K562 (cell line): ENCODE measurements around the gene RGS6. TPM values are rescaled to one million over a fixed set of nuclear protein-coding genes. Genes with fewer than 3 reads are reported as not detected.

Experiments used
- ATAC-seq: fragments of 200-7000 bp; cut with Tn5 transposase; 3 replicates; pipeline ENCODE4 v1.9.1; 2020; ENCODE audit warnings: moderate library complexity
- BruUV-seq: library from RNA; stranded (reverse); fragments of 400-500 nt; replicated peaks from 2 replicates; lab custom pipeline; 2021; lab: Mats Ljungman, UMichigan
- CTCF ChIA-PET: fragments of 300-600 bp; formaldehyde crosslinking; extraction: SDS; loops from one replicate; lab custom pipeline; 2021; ENCODE audit warnings: low intra/inter-chr PET ratio; lab: Yijun Ruan, JAX
- POLR2A ChIA-PET: fragments of 300-600, 350-650 bp; sonication (Branson Sonifier 250); formaldehyde crosslinking; extraction: SDS; loops from one replicate; lab custom pipeline; 2021; ENCODE audit warnings: antibody characterized with exemption, inconsistent platforms; lab: Yijun Ruan, JAX
- DNase-seq, 4 experiments: peaks; one replicate each; pipeline versions ENCODE4 v3.0.0 to v3.0.0-alpha.2; 2011 to 2018; ENCODE audit warnings: low spot score in 3 of 4, mixed read lengths in 3 of 4; ENCODE audit errors: extremely low read depth in 1 of 4
- FAIRE-seq: peaks from 2 replicates; lab custom pipeline; 2011; peaks lifted over from hg19 to GRCh38; lab: Jason Lieb, UNC
- H2AFZ ChIP-seq: 2 replicates; pipeline ENCODE4 v1.6.0; 2011; ENCODE audit warnings: low read depth, low read length, control low read depth, inconsistent platforms
- H3K27ac ChIP-seq: fragments of 200-600 bp; 3 replicates; pipeline ENCODE4 v1.8.0; 2011; ENCODE audit warnings: low read depth, mild to moderate bottlenecking, control low read depth, inconsistent platforms, low read length, moderate library complexity, mixed read lengths; ENCODE audit errors: extremely low read depth
- H3K27me3 ChIP-seq, 2 experiments: fragments of 300-600 bp in 1 of 2; 2 replicates in 1 of 2; 3 replicates in 1 of 2; pipeline versions ENCODE4 v1.6.0 to v1.8.0; 2011; ENCODE audit warnings: inconsistent platforms in 2 of 2, low read length in 2 of 2, mild to moderate bottlenecking in 1 of 2, mixed read lengths in 1 of 2, moderate library complexity in 1 of 2; ENCODE audit not compliant: control insufficient read depth in 2 of 2, insufficient read depth in 2 of 2
- H3K36me3 ChIP-seq: fragments of 300-600 bp; 3 replicates; pipeline ENCODE4 v1.8.0; 2011; ENCODE audit warnings: mild to moderate bottlenecking, low read length, inconsistent platforms; ENCODE audit not compliant: control insufficient read depth, insufficient read depth
- H3K4me1 ChIP-seq, 2 experiments: fragments of 200-600 bp in 1 of 2; replicated peaks in 1 of 2; 2 replicates in 1 of 2; 3 replicates in 1 of 2; pipeline versions ENCODE4 v1.5.1 to v1.8.0; 2011; ENCODE audit warnings: inconsistent platforms in 2 of 2, low read length in 2 of 2, mild to moderate bottlenecking in 1 of 2, mixed read lengths in 1 of 2, moderate library complexity in 1 of 2; ENCODE audit not compliant: control insufficient read depth in 2 of 2, insufficient read depth in 2 of 2
- H3K4me2 ChIP-seq: 2 replicates; pipeline ENCODE4 v1.6.1; 2011; ENCODE audit warnings: low read length, control low read depth, inconsistent platforms, mixed read lengths; ENCODE audit not compliant: insufficient read depth
- H3K4me3 ChIP-seq: fragments of 200-600 bp; sonication (generic), shearing (Covaris generic); 2 replicates; pipeline ENCODE4 v1.5.1; 2016; ENCODE audit warnings: control low read depth, inconsistent platforms
- H3K79me2 ChIP-seq: fragments of 200-600 bp; 3 replicates; pipeline ENCODE4 v1.8.0; 2011; ENCODE audit warnings: low read length, inconsistent platforms; ENCODE audit not compliant: control insufficient read depth, insufficient read depth
- H3K9ac ChIP-seq, 2 experiments: 2 replicates each; pipeline versions ENCODE4 v1.6.0 to v1.6.1; 2011; ENCODE audit warnings: low read depth in 2 of 2, low read length in 2 of 2, control low read depth in 1 of 2, inconsistent platforms in 1 of 2, mild to moderate bottlenecking in 1 of 2, mixed read lengths in 1 of 2; ENCODE audit not compliant: insufficient read depth in 1 of 2
- H3K9me1 ChIP-seq: one replicate; pipeline ENCODE4 v1.6.0; 2011; ENCODE audit warnings: inconsistent platforms, mild to moderate bottlenecking, low read length, moderate library complexity; ENCODE audit not compliant: control insufficient read depth, insufficient read depth
- H3K9me3 ChIP-seq: replicated peaks from 2 replicates; pipeline ENCODE4 v1.5.1; 2011; ENCODE audit warnings: low read depth, low read length, inconsistent platforms; ENCODE audit not compliant: control insufficient read depth, insufficient read depth
- H4K20me1 ChIP-seq: replicated peaks from 2 replicates; pipeline ENCODE4 v1.6.1; 2011; ENCODE audit warnings: low read length, inconsistent platforms, mixed read lengths; ENCODE audit not compliant: control insufficient read depth, insufficient read depth
- SNRNP70 ChIP-seq: fragments of 200-400 bp; formaldehyde crosslinking; optimal IDR thresholded peaks from 2 replicates; pipeline ENCODE3; 2017; ENCODE audit warnings: low read depth, low read length
- SUPT5H ChIP-seq: fragments of 450-650 bp; IDR thresholded peaks from 2 replicates; pipeline ENCODE4 v1.6.1; 2016
- TAL1 ChIP-seq: fragments of 450-650 bp; IDR thresholded peaks from 2 replicates; pipeline ENCODE4 v1.6.1; 2016; ENCODE audit warnings: mild to moderate bottlenecking
- XRCC3 ChIP-seq: fragments of 450-650 bp; IDR thresholded peaks from 2 replicates; pipeline ENCODE4 v1.6.1; 2017; ENCODE audit warnings: mild to moderate bottlenecking, moderate library complexity
- ZNF444 ChIP-seq: fragments of 250-450 bp; sonication (Bioruptor Pico); IDR thresholded peaks from 2 replicates; pipeline ENCODE4 v1.4.0; 2020; ENCODE audit warnings: mild to moderate bottlenecking, moderate library complexity
- ZNF699 ChIP-seq: fragments of 250-450 bp; sonication (Bioruptor Pico); IDR thresholded peaks from 2 replicates; pipeline ENCODE4 v1.8.0; 2021; ENCODE audit warnings: mild to moderate bottlenecking, moderate library complexity; ENCODE audit not compliant: insufficient replicate concordance
- ZNF830 ChIP-seq: fragments of 250-450 bp; sonication (Bioruptor Pico); IDR thresholded peaks from 2 replicates; pipeline ENCODE4 v1.5.0; 2021; ENCODE audit warnings: mild to moderate bottlenecking
- WGBS: fragments of 100-300 bp; shearing (Covaris generic); methylation state at CpG from one replicate; pipeline ENCODE4 v1.1.6; 2016; ENCODE audit warnings: low coverage, mixed read lengths; ENCODE audit not compliant: insufficient coverage; ENCODE audit errors: missing lambda C conversion rate; 5-methylcytosine and 5-hydroxymethylcytosine counted together
- in situ Hi-C: fragments of 300-500 bp; cut with MboI; formaldehyde crosslinking; loops from 4 replicates; pipeline ENCODE4 v1.15.0; 2018; ENCODE audit warnings: inconsistent platforms, mixed read lengths
- intact Hi-C: fragments of 100-400 bp; cut with micrococcal nuclease; formaldehyde crosslinking; loops from 2 replicates; pipeline ENCODE4 v1.14.2; 2022
- polyA plus RNA-seq, 8 experiments: library from polyadenylated mRNA; depleted of rRNA in 4 of 8; stranded (reverse) in 5 of 8; unstranded in 3 of 8; fragments of >200 nt; fragmentation: Nextera tagmentation in 2 of 8; fragmentation: Illumina TruSeq in 1 of 8; extraction: Ambion mirVana in 2 of 8; extraction: Trizol in 1 of 8; gene quantifications; 2 replicates each; pipeline versions ENCODE4 v1.2.1 to v1.2.3, GENCODE V29; 2011 to 2014; ENCODE audit warnings: inconsistent platforms in 1 of 8, missing spikeins in 1 of 8
- total RNA-seq, 7 experiments: library from RNA; depleted of rRNA in 6 of 7; stranded (reverse); fragments of >200 nt in 6 of 7; fragmentation: Illumina TruSeq in 2 of 7; extraction: Trizol in 2 of 7; gene quantifications; 2 replicates each; pipeline versions ENCODE4 v1.2.1 to v1.2.3, GENCODE V29; 2011 to 2021; ENCODE audit warnings: low replicate concordance in 1 of 7
- TF ChIP-seq, protein P1 (sequence below): fragments of 450-650 bp; formaldehyde crosslinking; IDR thresholded peaks from 2 replicates; pipeline ENCODE4 v1.4.0; 2020; ENCODE audit warnings: mild to moderate bottlenecking, moderate library complexity

RGS6 gene
- total and polyA plus RNA-seq, 9 of the 15 experiments (the other 6 are each of a cell fraction or from before 2014, with no cell fraction given) = not detected

DNA sequence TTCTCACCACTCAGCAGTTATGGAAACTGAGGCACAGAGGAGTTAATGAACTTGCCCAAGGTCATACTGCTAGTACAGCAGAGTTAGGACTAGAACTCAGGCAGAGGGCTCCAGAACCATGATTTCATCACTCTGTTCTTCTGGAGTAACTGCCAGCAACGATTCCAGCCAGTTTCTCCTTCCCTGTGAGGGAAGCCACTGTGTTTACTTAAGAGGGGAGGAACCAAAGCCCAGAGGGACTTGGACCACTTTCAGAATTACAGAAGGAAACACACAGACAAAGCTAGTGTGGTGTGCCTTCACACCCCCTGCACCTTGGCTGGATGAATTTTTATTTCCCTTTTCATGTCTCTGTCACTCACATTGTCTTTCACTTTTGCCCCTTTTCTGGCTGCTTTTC, 563.4 kb downstream of the RGS6 start:
- in situ Hi-C loops (no loop called here), intact Hi-C loops (no loop called here)
- Histone ChIP-seq H3K9me3 (no peaks in the 10 kb centered on the region), H2AFZ (no peak overlapping the region)
- TF ChIP-seq, protein P1, sequence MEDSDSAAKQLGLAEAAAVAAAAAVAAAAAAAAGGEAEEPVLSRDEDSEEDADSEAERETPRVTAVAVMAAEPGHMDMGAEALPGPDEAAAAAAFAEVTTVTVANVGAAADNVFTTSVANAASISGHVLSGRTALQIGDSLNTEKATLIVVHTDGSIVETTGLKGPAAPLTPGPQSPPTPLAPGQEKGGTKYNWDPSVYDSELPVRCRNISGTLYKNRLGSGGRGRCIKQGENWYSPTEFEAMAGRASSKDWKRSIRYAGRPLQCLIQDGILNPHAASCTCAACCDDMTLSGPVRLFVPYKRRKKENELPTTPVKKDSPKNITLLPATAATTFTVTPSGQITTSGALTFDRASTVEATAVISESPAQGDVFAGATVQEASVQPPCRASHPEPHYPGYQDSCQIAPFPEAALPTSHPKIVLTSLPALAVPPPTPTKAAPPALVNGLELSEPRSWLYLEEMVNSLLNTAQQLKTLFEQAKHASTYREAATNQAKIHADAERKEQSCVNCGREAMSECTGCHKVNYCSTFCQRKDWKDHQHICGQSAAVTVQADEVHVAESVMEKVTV (CRISPR knock-in tag) = no peak
- TF ChIP-seq SUPT5H = no peak
- TF ChIP-seq SNRNP70 = no peak
- no peak for TF ChIP-seq ZNF444
- TF ChIP-seq ZNF830 (CRISPR knock-in tag) = no peak
- no peak for TF ChIP-seq ZNF699 (CRISPR knock-in tag)
- TF ChIP-seq XRCC3 = no peak
- no peak for TF ChIP-seq TAL1
- TF ChIP-seq, all 486 proteins: peak for 0
- ATAC-seq (no peak), FAIRE-seq (no peak), DNase-seq (no peak)
- Histone ChIP-seq H3K27me3 (no peaks in the 10 kb centered on the region), H4K20me1 (no peaks in the 10 kb centered on the region), H3K4me1 (no peaks in the 10 kb centered on the region), H3K9ac (no peak overlapping the region), H3K4me3 (no peak overlapping the region), H3K4me2 (no peak overlapping the region), H3K9me1 (no peaks in the 10 kb centered on the region), H3K27ac (no peak overlapping the region), H3K79me2 (no peaks in the 10 kb centered on the region), H3K36me3 (no peaks in the 10 kb centered on the region)
- 0% methylated on average over 1 of the region's 1 CpG for WGBS
- ChIA-PET CTCF (no interaction called here), POLR2A (interaction anchor here (0.6 kb wide), 1 partner anchor 9 kb away, joined by 3 read pairs; no protein-coding TSS in a partner anchor)
- BruUV-seq = no TSS peak
